GM19372 (cell line): ENCODE results near the gene PELI2.

Source experiments
- ATAC-seq: cut with Tn5 transposase; IDR thresholded peaks from one replicate; pipeline ENCODE4 v1.9.1; 2021; ENCODE audit warnings: mild to moderate bottlenecking, low read depth, moderate library complexity; ENCODE audit not compliant: unreplicated experiment

PELI2 gene

GRCh38 chr14:56117765-56118610 is at the start of gene PELI2:
PELI2 (plus strand) TSS chr14:56118411; CDS start chr14:56118661, 250 bp downstream.
- ATAC-seq = peak; percentile 77

- ATAC-seq = no peak
These were observed 44.4 kb upstream of the PELI2 start for GRCh38 chr14:56073799-56074198.

- no peak for ATAC-seq
These were observed 42.9 kb upstream of the PELI2 start for GRCh38 chr14:56075301-56075700.

- ATAC-seq = no peak
These were observed 37.1 kb upstream of the PELI2 start for GRCh38 chr14:56081139-56081538.

- no peak for ATAC-seq
These were observed 35.3 kb upstream of the PELI2 start for GRCh38 chr14:56082880-56083279.

- no peak for ATAC-seq
These were observed 32.7 kb upstream of the PELI2 start for GRCh38 chr14:56085471-56085870.

GRCh38 chr14:56087671-56088471 is 30.3 kb upstream of the PELI2 start:
- ATAC-seq = no peak

GRCh38 chr14:56088941-56089340 is 29.3 kb upstream of the PELI2 start:
- ATAC-seq = no peak

- no peak for ATAC-seq
These were observed 25.4 kb upstream of the PELI2 start for GRCh38 chr14:56092763-56093162.

GRCh38 chr14:56094076-56094475 is 24.1 kb upstream of the PELI2 start:
- ATAC-seq = no peak

GRCh38 chr14:56098021-56098420 is 20.2 kb upstream of the PELI2 start:
- ATAC-seq = no peak

GRCh38 chr14:56099081-56099797 is 19.0 kb upstream of the PELI2 start:
- no peak for ATAC-seq

GRCh38 chr14:56100556-56100955 is 17.7 kb upstream of the PELI2 start:
- ATAC-seq = no peak

GRCh38 chr14:56102941-56103340 is 15.3 kb upstream of the PELI2 start:
- no peak for ATAC-seq

GRCh38 chr14:56107615-56108014 is 10.6 kb upstream of the PELI2 start:
- ATAC-seq = no peak

- no peak for ATAC-seq
These were observed 10.2 kb upstream of the PELI2 start for GRCh38 chr14:56108057-56108456.

GRCh38 chr14:56112781-56113180 is 5.4 kb upstream of the PELI2 start:
- ATAC-seq = no peak

GRCh38 chr14:56115334-56115870 is 2.8 kb upstream of the PELI2 start:
- ATAC-seq = no peak

GRCh38 chr14:56115976-56116893 is 2.0 kb upstream of the PELI2 start:
- no peak for ATAC-seq
